HEK293 (cell line): ENCODE measurements around the gene COL5A1.
A peak's percentile ranks its signal among the peaks of the same experiment; 100 is the strongest.

Experiments used
- YY1 ChIP-seq: fragments of 450-650 bp; formaldehyde crosslinking; IDR thresholded peaks from 2 replicates; pipeline ENCODE4 v1.5.1; 2018; ENCODE audit warnings: missing biosample characterization, missing genetic modification characterization
- ZBTB21 ChIP-seq: fragments of 450-650 bp; formaldehyde crosslinking; IDR thresholded peaks from 2 replicates; pipeline ENCODE4 v1.5.1; 2017; ENCODE audit warnings: missing biosample characterization, missing genetic modification characterization
- ZNF174 ChIP-seq: fragments of 450-650 bp; formaldehyde crosslinking; IDR thresholded peaks from 2 replicates; pipeline ENCODE4 v1.5.0; 2017; ENCODE audit warnings: missing biosample characterization, mild to moderate bottlenecking, missing genetic modification characterization
- ZNF2 ChIP-seq: fragments of 450-650 bp; formaldehyde crosslinking; IDR thresholded peaks from 2 replicates; pipeline ENCODE4 v1.5.1; 2016; ENCODE audit warnings: missing biosample characterization, missing genetic modification characterization
- ZNF274 ChIP-seq, 2 experiments: fragments of 200-500 bp in 1 of 2; fragments of 450-650 bp in 1 of 2; sonication (Bioruptor generic) in 1 of 2; formaldehyde crosslinking in 1 of 2; IDR thresholded peaks; 2 replicates each; pipeline versions ENCODE4 v1.5.1 to v1.6.1; 2014 to 2016; ENCODE audit warnings: borderline replicate concordance in 1 of 2, inconsistent platforms in 1 of 2, low read length in 1 of 2, missing biosample characterization in 1 of 2, missing genetic modification characterization in 1 of 2
- ZNF426 ChIP-seq: fragments of 450-650 bp; formaldehyde crosslinking; IDR thresholded peaks from 2 replicates; pipeline ENCODE4 v1.5.1; 2017; ENCODE audit warnings: missing biosample characterization, missing genetic modification characterization, mild to moderate bottlenecking, inconsistent platforms, moderate library complexity
- ZNF621 ChIP-seq: fragments of 450-650 bp; formaldehyde crosslinking; IDR thresholded peaks from 2 replicates; pipeline ENCODE4 v1.5.1; 2017; ENCODE audit warnings: missing biosample characterization, missing genetic modification characterization
- ZNF660 ChIP-seq: fragments of 450-650 bp; IDR thresholded peaks from 2 replicates; pipeline ENCODE4 v1.5.1; 2018; ENCODE audit warnings: missing biosample characterization, mild to moderate bottlenecking, missing genetic modification characterization
- ZNF76 ChIP-seq: fragments of 450-650 bp; formaldehyde crosslinking; IDR thresholded peaks from 2 replicates; pipeline ENCODE4; 2016; ENCODE audit warnings: low read depth, missing biosample characterization, missing genetic modification characterization, borderline replicate concordance
- TF ChIP-seq, protein P1 (sequence below): fragments of 450-650 bp; formaldehyde crosslinking; IDR thresholded peaks from 2 replicates; pipeline ENCODE4 v1.5.1; 2016; ENCODE audit warnings: missing biosample characterization, missing genetic modification characterization, borderline replicate concordance
- TF ChIP-seq, protein P2 (sequence below): fragments of 450-650 bp; formaldehyde crosslinking; IDR thresholded peaks from 2 replicates; pipeline ENCODE4 v1.5.1; 2016; ENCODE audit warnings: missing biosample characterization, missing genetic modification characterization
- TF ChIP-seq, protein P3 (sequence below): fragments of 450-650 bp; formaldehyde crosslinking; IDR thresholded peaks from 2 replicates; pipeline ENCODE4 v1.5.1; 2016; ENCODE audit warnings: missing biosample characterization, missing genetic modification characterization
- TF ChIP-seq, protein P4 (sequence below): fragments of 450-650 bp; formaldehyde crosslinking; IDR thresholded peaks from 2 replicates; pipeline ENCODE4 v1.5.1; 2017; ENCODE audit warnings: missing biosample characterization, missing genetic modification characterization

DNA sequence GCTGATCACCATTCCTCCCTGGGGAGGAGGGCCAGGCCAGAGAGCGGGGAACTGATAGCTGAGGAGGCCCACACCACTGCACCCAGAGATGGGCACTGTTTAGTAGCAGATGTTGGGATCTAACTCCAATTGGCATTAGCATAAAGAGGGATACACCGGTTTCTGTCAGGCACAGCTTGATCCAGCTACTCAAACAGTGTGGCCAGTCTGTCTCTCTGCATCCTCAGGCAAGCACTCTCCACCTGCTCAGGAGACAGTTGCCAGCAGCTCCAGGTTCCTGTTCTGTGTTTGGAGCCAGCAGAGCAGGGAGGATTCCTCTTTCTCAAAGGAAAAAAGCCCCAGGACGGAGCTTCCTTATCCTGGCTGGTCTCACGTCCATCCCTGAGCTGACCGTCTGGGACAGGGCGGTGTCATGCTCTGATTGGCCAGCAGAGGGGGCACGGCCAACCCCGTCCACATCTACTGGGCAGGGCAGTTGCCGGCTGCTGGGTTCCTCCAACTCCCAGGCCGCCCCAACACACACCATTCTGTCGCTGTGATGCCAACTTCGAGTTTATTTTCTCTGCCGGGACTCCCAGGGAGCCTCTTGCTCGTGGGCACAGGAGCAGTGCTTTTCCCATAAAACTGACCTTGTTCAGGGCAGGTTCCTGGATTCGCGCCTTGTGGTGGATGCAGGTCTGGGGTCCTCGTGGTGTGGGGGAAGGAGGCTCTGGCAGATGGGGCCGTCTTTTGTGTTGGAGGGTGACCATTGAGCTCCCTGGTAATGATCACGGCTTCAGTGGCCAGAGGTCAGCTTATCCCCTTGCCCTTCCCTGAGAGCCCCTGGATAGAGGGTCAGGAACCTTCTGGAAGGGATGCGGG, 47.9 kb downstream of the COL5A1 start:
- TF ChIP-seq ZNF274 (IDR thresholded peaks at IDR 0.05; ENCODE audit: low read length) (no peak), ZNF274 (tag by site-specific recombination; IDR thresholded peaks at IDR 0.05; ENCODE audit: borderline replicate concordance) (no peak), ZNF660 (tag by site-specific recombination) (no peak), ZBTB21 (tag by site-specific recombination) (no peak), ZNF426 (tag by site-specific recombination) (no peak), ZNF76 (tag by site-specific recombination) (no peak), YY1 (tag by site-specific recombination) (no peak), ZNF2 (tag by site-specific recombination) (no peak), ZNF174 (tag by site-specific recombination) (no peak), ZNF621 (tag by site-specific recombination) (no peak)
- TF ChIP-seq, protein P1, sequence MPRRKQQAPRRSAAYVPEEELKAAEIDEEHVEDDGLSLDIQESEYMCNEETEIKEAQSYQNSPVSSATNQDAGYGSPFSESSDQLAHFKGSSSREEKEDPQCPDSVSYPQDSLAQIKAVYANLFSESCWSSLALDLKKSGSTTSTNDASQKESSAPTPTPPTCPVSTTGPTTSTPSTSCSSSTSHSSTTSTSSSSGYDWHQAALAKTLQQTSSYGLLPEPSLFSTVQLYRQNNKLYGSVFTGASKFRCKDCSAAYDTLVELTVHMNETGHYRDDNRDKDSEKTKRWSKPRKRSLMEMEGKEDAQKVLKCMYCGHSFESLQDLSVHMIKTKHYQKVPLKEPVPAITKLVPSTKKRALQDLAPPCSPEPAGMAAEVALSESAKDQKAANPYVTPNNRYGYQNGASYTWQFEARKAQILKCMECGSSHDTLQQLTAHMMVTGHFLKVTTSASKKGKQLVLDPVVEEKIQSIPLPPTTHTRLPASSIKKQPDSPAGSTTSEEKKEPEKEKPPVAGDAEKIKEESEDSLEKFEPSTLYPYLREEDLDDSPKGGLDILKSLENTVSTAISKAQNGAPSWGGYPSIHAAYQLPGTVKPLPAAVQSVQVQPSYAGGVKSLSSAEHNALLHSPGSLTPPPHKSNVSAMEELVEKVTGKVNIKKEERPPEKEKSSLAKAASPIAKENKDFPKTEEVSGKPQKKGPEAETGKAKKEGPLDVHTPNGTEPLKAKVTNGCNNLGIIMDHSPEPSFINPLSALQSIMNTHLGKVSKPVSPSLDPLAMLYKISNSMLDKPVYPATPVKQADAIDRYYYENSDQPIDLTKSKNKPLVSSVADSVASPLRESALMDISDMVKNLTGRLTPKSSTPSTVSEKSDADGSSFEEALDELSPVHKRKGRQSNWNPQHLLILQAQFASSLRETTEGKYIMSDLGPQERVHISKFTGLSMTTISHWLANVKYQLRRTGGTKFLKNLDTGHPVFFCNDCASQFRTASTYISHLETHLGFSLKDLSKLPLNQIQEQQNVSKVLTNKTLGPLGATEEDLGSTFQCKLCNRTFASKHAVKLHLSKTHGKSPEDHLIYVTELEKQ (tag by site-specific recombination) = no peak
- TF ChIP-seq, protein P2, sequence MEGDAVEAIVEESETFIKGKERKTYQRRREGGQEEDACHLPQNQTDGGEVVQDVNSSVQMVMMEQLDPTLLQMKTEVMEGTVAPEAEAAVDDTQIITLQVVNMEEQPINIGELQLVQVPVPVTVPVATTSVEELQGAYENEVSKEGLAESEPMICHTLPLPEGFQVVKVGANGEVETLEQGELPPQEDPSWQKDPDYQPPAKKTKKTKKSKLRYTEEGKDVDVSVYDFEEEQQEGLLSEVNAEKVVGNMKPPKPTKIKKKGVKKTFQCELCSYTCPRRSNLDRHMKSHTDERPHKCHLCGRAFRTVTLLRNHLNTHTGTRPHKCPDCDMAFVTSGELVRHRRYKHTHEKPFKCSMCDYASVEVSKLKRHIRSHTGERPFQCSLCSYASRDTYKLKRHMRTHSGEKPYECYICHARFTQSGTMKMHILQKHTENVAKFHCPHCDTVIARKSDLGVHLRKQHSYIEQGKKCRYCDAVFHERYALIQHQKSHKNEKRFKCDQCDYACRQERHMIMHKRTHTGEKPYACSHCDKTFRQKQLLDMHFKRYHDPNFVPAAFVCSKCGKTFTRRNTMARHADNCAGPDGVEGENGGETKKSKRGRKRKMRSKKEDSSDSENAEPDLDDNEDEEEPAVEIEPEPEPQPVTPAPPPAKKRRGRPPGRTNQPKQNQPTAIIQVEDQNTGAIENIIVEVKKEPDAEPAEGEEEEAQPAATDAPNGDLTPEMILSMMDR (tag by site-specific recombination) = peak; percentile 67
- TF ChIP-seq, protein P3, sequence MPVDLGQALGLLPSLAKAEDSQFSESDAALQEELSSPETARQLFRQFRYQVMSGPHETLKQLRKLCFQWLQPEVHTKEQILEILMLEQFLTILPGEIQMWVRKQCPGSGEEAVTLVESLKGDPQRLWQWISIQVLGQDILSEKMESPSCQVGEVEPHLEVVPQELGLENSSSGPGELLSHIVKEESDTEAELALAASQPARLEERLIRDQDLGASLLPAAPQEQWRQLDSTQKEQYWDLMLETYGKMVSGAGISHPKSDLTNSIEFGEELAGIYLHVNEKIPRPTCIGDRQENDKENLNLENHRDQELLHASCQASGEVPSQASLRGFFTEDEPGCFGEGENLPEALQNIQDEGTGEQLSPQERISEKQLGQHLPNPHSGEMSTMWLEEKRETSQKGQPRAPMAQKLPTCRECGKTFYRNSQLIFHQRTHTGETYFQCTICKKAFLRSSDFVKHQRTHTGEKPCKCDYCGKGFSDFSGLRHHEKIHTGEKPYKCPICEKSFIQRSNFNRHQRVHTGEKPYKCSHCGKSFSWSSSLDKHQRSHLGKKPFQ (tag by site-specific recombination) = no peak
- TF ChIP-seq, protein P4, sequence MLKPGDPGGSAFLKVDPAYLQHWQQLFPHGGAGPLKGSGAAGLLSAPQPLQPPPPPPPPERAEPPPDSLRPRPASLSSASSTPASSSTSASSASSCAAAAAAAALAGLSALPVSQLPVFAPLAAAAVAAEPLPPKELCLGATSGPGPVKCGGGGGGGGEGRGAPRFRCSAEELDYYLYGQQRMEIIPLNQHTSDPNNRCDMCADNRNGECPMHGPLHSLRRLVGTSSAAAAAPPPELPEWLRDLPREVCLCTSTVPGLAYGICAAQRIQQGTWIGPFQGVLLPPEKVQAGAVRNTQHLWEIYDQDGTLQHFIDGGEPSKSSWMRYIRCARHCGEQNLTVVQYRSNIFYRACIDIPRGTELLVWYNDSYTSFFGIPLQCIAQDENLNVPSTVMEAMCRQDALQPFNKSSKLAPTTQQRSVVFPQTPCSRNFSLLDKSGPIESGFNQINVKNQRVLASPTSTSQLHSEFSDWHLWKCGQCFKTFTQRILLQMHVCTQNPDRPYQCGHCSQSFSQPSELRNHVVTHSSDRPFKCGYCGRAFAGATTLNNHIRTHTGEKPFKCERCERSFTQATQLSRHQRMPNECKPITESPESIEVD (tag by site-specific recombination) = no peak
